H1 (cell line): ENCODE measurements around the gene PRXL2A.

Experiments used
- POLR2AphosphoS5 ChIP-seq: IDR thresholded peaks from 2 replicates; pipeline ENCODE4 v1.6.1; 2011; ENCODE audit warnings: low read depth, low read length
- TAF1 ChIP-seq: IDR thresholded peaks from 2 replicates; pipeline ENCODE4 v1.6.1; 2011; ENCODE audit warnings: mild to moderate bottlenecking, low read depth, low read length
- TF ChIP-seq, protein P1 (sequence below), 3 experiments: IDR thresholded peaks; 1 replicate in 2 of 3; 2 replicates in 1 of 3; pipeline versions ENCODE4 v1.5.1 to v1.6.1; 2011; ENCODE audit warnings: low read length in 3 of 3, mild to moderate bottlenecking in 3 of 3, inconsistent platforms in 2 of 3, low read depth in 1 of 3, moderate library complexity in 1 of 3; ENCODE audit not compliant: insufficient read depth in 1 of 3; ENCODE audit errors: control extremely low read depth in 1 of 3

- TF ChIP-seq, protein P1, sequence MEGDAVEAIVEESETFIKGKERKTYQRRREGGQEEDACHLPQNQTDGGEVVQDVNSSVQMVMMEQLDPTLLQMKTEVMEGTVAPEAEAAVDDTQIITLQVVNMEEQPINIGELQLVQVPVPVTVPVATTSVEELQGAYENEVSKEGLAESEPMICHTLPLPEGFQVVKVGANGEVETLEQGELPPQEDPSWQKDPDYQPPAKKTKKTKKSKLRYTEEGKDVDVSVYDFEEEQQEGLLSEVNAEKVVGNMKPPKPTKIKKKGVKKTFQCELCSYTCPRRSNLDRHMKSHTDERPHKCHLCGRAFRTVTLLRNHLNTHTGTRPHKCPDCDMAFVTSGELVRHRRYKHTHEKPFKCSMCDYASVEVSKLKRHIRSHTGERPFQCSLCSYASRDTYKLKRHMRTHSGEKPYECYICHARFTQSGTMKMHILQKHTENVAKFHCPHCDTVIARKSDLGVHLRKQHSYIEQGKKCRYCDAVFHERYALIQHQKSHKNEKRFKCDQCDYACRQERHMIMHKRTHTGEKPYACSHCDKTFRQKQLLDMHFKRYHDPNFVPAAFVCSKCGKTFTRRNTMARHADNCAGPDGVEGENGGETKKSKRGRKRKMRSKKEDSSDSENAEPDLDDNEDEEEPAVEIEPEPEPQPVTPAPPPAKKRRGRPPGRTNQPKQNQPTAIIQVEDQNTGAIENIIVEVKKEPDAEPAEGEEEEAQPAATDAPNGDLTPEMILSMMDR (IDR thresholded peaks at IDR 0.05; ENCODE audit: control extremely low read depth in 1 of 3, insufficient read depth in 1 of 3, low read depth in 1 of 3, low read length in 3 of 3) = no peak
- TF ChIP-seq POLR2AphosphoS5 (no peak), TAF1 (no peak)
Observed at GRCh38 chr10:80477813-80478212, 69.5 kb downstream of the PRXL2A start.
